Progenitor cell of endocrine pancreas (in vitro differentiated cells): ENCODE measurements around the gene EREG. TPM values are rescaled to one million over a fixed set of nuclear protein-coding genes. Genes with fewer than 3 reads are reported as not detected.

Source experiments
- DNase-seq: peaks from one replicate; pipeline ENCODE4 v3.0.0; 2021; ENCODE audit warnings: low spot score; ENCODE audit not compliant: unreplicated experiment
- H3K27ac Mint-ChIP-seq: 2 replicates; pipeline ENCODE4 v1.8.0; 2021; ENCODE audit warnings: mild to moderate bottlenecking, moderate library complexity, mixed read lengths
- H3K27me3 Mint-ChIP-seq: 2 replicates; pipeline ENCODE4 v1.8.0; 2021; ENCODE audit warnings: mixed read lengths
- H3K36me3 Mint-ChIP-seq: 2 replicates; pipeline ENCODE4 v1.8.0; 2022; ENCODE audit warnings: mixed read lengths; ENCODE audit not compliant: insufficient read depth
- H3K4me1 Mint-ChIP-seq: 2 replicates; pipeline ENCODE4 v1.8.0; 2021; ENCODE audit warnings: low read depth, mixed read lengths
- H3K4me3 Mint-ChIP-seq: 2 replicates; pipeline ENCODE4 v1.8.0; 2021; ENCODE audit warnings: low read depth, mild to moderate bottlenecking, moderate library complexity, mixed read lengths
- H3K9me3 Mint-ChIP-seq: 2 replicates; pipeline ENCODE4 v1.8.0; 2021; ENCODE audit warnings: low read depth, mixed read lengths
- CTCF ChIP-seq: fragments of 200-600 bp; sonication (generic); IDR thresholded peaks from one replicate; pipeline ENCODE4 v1.5.0; 2021; ENCODE audit warnings: antibody characterized with exemption, mild to moderate bottlenecking; ENCODE audit not compliant: unreplicated experiment
- total RNA-seq: library from RNA; stranded (reverse); gene quantifications from 2 replicates; pipeline ENCODE4 v1.2.1, GENCODE V29; 2021

The EREG gene
- total RNA-seq, 1 donor from 2014 or later: not detected

- no peaks in the 10 kb centered on the region for H3K27me3 Mint-ChIP-seq
- no peak overlapping the region for H3K27ac Mint-ChIP-seq
- no peak for TF ChIP-seq CTCF
Measured at GRCh38 chr4:74319470-74319869, 45.5 kb upstream of the EREG start.

GRCh38 chr4:74320559-74321118 is 44.3 kb upstream of the EREG start:
- peak; percentile 61 for TF ChIP-seq CTCF
- Mint-ChIP-seq H3K4me3 (no peak overlapping the region), H3K4me1 (peaks cover 2% of the 10 kb centered on the region), H3K27me3 (no peaks in the 10 kb centered on the region), H3K9me3 (no peaks in the 10 kb centered on the region), H3K27ac (no peak overlapping the region), H3K36me3 (no peaks in the 10 kb centered on the region)
- DNase-seq: no peak

More at GRCh38 chr4:74319470-74319869, 45.5 kb upstream of the EREG start:
- H3K9me3 Mint-ChIP-seq: no peaks in the 10 kb centered on the region
- no peak for DNase-seq
- H3K36me3 Mint-ChIP-seq: no peaks in the 10 kb centered on the region
- no peak overlapping the region for H3K4me3 Mint-ChIP-seq
- H3K4me1 Mint-ChIP-seq: peaks cover 2% of the 10 kb centered on the region

GRCh38 chr4:74322301-74322700 is 42.6 kb upstream of the EREG start:
- no peaks in the 10 kb centered on the region for H3K27me3 Mint-ChIP-seq
- H3K27ac Mint-ChIP-seq: no peak overlapping the region
- no peak for DNase-seq
- no peaks in the 10 kb centered on the region for H3K9me3 Mint-ChIP-seq
- peaks cover 2% of the 10 kb centered on the region for H3K4me1 Mint-ChIP-seq
- H3K4me3 Mint-ChIP-seq: no peak overlapping the region
- no peaks in the 10 kb centered on the region for H3K36me3 Mint-ChIP-seq
- no peak for TF ChIP-seq CTCF

- no peak for DNase-seq
- Mint-ChIP-seq H3K4me1 (peaks cover 2% of the 10 kb centered on the region), H3K27ac (no peak overlapping the region), H3K27me3 (no peaks in the 10 kb centered on the region), H3K9me3 (no peaks in the 10 kb centered on the region), H3K4me3 (no peak overlapping the region), H3K36me3 (no peaks in the 10 kb centered on the region)
- TF ChIP-seq CTCF: no peak
Measured at GRCh38 chr4:74323663-74324062, 41.3 kb upstream of the EREG start.

- Mint-ChIP-seq H3K9me3 (peaks cover 3% of the 10 kb centered on the region), H3K36me3 (no peaks in the 10 kb centered on the region), H3K27me3 (no peaks in the 10 kb centered on the region), H3K4me3 (no peak overlapping the region), H3K4me1 (peaks cover 2% of the 10 kb centered on the region), H3K27ac (no peak overlapping the region)
- no peak for TF ChIP-seq CTCF
- DNase-seq: no peak
Measured at GRCh38 chr4:74324262-74324661, 40.7 kb upstream of the EREG start.
